NCI-H2227 treated with DMSO at 0.1 percent for 48 hours (cell line): ENCODE data around the gene KLHL13.
"Not testable (repeated sequence)": the region's sequence is repeated elsewhere in the genome, so short reads cannot be mapped to it uniquely, and the experiment has no call there.

ENCODE experiments used
- DNase-seq: peaks from one replicate; lab custom pipeline; 2025; lab: John Stamatoyannopoulos, UW

Gene KLHL13

GRCh38 chrX:118074196-118074595 lies 42.4 kb downstream of the KLHL13 start:
- DNase-seq = no peak

DNA sequence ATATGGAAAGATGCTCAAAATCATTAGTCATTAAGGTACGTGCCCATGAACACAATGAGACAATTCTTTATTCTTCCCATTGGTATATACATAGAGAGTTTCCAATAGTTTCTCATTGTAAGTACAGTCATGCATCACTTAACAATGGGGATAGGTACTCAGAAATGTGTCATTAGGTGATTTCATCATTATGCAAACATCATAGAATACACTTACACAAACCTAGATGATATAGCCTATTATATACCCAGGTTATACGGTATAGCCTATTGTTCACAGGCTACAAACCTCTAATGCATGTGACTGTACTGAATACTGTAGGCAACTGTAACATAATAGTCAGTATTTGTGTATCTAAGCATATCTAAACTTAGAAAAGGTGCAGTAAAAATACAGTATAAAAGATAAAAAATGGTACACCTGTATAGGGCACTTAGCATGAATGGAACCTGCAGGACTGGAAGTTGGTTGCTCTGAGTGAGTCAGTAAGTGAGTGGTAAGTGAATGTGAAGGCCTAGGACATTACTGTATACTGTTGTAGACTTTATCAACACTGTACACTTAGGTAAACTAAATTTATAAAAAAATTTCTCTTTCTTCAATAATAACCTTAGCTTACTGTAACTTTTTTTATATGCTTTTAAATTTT lies 49.6 kb downstream of the KLHL13 start:
- no peak for DNase-seq

DNA sequence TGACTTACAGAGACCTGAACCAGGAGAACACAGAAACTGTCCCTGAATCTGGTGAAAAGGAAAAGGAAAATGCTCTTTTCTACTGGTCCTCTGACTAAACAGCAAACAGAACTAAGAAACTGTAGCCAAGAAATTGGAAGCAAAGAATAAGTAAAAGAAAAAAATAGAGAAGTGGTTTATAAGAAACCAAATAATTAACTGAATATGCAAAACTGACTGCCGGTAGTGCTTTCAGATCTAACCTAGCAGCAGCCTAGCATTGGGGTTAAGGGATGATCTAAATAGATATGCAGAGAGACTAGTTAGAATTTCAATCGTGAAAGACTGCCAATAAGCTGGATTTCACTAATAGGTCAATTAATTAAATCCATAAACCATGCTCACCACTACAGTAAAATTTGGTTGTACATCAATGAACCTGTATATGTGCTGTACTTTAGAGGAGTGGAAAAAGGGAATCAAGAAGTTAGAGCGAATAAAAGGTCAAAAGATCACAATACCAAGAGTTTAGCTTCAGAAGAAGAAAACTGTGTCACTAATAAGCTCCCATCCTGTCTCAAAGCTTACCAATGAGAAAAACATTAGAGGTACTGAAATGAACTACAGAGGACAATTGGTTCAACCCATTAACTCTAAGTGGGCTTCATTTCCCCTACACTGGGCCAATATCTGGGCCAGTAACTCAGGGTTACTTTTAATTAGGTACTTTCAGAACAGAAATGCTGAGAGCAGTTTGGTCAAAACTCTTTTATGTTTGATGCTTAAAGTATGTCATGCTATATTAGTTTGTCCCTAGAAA lies 53.6 kb downstream of the KLHL13 start:
- no peak for DNase-seq

DNA sequence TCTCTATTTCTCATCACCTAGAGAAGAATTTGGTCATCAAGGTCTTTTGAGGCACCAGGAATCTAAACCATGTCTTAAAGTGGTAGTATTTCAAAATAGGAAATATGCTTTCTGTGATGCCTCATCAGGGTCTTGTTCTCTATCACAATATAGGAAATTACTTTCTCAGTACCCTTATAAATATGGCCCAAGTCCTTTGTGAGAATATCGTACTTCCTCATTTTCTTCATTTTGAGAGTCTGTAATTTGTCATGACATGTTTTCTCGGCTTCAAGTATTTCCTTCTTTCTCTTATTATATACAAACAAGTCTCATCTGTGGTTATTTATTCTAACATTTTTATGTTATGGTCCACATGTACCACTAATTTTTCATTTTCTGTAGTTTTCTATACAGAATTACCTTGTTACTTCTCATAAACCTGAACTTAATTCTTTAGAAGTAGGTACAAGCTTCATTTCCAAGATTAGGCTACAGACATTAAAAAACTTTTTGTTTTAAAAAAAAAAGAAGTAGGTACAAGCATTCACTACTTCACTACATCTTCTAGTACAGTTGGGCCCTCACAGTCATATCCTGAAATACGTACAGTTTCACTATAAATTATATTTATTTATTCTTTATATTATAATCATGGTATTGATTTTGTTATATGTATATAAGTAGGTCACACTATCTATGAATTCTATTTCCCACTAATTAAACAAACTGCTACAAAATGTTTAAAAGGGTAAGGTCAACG lies 54.4 kb downstream of the KLHL13 start:
- DNase-seq = no peak

GRCh38 chrX:118058924-118059323 lies 57.7 kb downstream of the KLHL13 start:
- DNase-seq = no peak

GRCh38 chrX:118056870-118057269 lies 59.7 kb downstream of the KLHL13 start:
- DNase-seq = no peak

GRCh38 chrX:118049713-118050112 lies 66.9 kb downstream of the KLHL13 start:
- DNase-seq = no peak

DNA sequence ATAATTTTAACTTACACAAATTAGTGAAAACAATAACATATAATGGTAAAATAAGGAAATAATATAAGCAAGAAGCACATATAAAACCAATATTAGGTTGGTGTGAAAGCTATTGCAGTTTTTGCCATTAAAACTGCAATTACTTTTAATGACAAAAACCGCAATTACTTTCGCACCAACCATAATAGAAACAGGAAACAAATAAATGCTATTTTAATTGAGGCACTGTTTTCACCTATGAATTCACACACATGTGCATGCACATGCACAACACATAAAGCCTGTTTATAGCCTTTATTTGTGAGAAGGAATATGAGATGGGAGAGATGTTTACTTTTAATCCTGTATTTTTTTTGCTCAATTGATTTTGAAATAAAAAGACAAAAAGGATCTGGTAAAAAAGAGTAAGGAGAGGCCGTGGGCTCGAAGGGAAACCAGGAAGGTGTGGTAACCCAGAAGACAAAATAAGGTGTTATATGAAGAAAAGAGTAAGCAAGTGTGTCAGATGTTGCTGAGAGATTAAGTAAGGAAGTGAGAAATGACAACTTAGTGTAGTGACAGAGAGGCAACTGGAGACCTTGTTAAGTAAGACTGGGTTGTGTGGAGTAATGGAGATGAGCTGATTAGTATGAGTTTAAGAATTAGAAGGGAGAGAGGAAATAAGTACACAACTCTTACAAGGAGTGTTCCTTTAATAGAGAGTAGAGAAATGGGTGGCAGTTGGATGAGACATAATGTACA lies 69.0 kb downstream of the KLHL13 start:
- no peak for DNase-seq

- no peak for DNase-seq
These were observed 77.0 kb downstream of the KLHL13 start for GRCh38 chrX:118039591-118039990.

GRCh38 chrX:118038614-118039365 lies 77.8 kb downstream of the KLHL13 start:
- DNase-seq = no peak

GRCh38 chrX:118026631-118027030 lies 90.0 kb downstream of the KLHL13 start:
- no peak for DNase-seq

DNA sequence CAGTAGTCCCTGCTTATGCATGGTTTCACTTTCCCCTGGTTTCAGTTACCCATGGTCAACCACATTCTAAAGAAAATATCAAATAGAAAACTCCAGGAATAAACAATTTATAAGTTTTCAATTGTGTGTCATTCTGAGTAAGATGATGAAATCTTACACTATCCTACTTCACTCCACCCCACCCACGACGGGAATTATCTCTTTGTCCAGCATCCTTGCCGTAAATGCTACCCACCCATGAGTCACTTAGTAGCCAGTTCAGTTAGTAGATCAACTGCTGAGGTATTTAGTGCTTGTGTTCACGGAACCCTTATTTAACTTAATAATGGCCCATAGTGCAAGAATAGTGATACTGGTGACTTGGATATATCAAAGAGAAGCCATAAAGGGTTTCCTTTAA lies 91.4 kb downstream of the KLHL13 start:
- DNase-seq = no peak

DNA sequence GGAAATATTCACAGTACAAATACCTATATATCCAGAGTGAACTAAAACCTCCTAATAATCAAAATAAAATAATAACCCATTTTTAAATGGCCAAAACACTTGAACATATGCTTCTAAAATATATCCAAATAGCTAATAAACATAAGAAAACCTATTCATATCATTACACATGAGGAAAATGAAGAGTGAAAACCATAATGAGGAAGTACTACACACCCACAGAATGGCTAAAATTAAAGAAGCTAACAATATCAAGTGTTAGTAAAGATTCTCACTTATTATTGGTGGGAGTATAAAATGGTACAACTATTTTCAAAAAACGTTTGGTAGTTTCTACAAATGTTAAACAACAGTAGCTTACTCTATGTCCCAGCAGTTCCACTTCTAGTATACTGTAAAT lies 92.1 kb downstream of the KLHL13 start:
- DNase-seq = no peak

DNA sequence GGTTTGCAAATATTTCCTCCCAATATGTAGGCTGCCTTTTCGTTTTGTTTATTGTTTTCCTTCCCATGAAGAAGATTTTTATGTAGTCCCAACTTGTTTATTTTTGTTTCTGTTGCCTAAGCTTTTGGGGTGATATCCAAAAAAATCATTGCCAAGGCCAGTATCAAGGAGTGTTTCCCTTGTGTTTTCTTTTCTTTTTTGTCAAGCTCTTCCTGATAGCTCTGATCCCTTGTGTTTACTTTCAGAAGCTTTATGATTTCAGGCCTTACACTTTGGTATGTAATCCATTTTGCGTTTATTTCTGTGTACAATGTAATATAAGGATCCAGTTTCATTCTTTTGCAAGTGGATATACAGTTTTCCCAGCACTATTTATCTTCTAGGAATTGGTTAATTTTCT lies 93.9 kb downstream of the KLHL13 start:
- DNase-seq = no peak

DNA sequence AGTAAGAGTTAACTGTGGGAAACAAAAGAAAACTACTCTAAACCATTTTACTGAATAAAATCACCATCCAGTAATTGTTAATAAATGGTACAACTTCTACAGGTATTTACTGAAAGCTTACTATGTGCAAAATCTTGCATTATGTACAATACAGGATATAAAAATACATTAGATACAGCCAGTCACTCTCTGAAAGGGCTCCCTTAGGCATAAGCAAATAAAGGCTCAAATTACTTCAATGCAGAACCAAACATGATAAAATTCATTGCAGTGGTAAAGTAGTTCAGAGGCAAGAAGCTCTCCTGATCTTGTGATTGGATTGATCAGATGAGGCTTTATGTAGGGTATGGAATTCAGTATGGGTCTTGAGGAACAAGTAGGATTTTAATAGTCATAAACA lies 100.2 kb downstream of the KLHL13 start:
- DNase-seq = no peak

GRCh38 chrX:118002417-118002816 lies 114.2 kb downstream of the KLHL13 start:
- DNase-seq = not testable (repeated sequence)

DNA sequence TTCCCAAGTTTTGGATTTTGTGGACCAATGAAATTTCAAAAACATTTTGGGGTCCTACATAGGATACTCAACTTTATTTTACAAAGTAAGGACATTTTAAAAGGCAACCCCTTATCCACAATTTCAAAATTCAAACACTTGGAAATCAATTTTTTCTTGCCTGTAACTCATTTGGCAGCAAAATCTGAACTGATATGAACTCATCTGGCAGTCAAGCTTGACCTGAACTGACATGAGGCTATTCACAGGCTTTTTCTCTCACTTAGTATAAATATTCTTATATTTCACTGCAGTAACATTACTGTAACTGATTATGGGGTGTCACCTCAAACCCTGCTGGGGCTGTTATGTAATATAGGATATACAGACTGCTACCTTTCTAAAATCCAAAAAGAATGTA lies 116.1 kb downstream of the KLHL13 start:
- DNase-seq = no peak

DNA sequence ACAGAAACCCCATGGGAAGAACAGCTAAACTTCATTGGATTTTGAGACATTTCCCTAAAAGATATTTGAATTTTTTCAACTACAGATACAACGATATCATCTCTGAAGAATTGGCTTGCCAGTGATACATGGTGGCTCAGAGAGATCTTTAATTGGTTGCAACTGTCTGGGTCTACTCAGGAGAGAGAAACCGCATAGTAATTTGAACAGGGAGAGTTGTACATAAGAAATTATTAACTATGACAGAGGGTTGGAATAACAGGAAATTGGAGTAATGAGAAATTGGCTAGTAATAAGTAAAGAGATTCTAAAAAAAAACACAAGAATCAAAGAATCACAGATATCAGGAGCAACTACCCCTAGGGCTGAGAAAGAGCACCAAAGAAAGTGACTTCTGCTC lies 118.4 kb downstream of the KLHL13 start:
- no peak for DNase-seq

DNA sequence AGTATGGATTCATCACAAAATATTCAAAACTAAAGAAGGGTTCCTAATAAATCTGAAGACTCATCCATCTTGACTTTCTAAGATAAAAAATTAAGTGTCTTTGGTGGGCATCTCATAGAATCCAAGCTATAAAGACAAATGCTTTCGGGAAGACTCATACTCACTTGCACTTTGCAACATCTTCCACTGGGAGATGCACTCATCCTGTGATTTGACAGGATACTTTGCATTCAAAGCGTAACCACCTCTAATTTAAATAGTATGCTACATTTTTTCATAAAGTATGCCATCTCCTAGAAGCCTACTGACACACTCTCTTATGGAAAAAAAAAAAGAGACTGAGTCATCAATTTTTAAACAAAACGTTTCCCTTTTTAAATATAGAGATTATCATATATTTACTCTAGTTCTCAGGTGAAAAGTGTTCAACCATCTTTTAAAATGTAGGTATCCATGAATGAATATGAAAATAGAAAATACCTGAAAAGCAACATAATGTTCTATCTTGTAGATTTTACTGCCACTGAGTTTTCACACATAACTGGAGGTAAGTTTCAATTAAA lies 119.6 kb downstream of the KLHL13 start:
- DNase-seq = no peak

- DNase-seq = no peak
These were observed 120.2 kb downstream of the KLHL13 start for GRCh38 chrX:117996408-117996807.

DNA sequence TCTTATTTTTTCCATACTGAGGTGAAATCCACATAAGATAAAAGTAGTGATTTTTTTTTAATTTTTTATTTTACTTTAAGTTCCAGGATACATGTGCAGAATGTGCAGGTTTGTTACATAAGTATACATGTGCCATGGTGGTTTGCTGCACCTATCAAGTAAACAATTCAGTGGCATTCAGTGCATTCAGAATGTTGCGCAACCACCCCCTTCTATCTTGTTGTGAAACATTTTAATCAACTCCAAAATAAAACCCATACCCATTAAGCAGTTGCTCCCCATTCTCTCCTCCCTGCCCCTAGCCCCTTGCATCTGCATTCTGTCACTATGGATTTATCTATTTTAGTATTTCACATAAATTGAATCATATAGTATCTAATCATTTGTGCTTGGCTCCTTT lies 121.2 kb downstream of the KLHL13 start:
- no peak for DNase-seq
